IMR-90 (cell line): ENCODE results near the gene RBMS2. TPM values are rescaled to one million over a fixed set of nuclear protein-coding genes. Genes with fewer than 3 reads are reported as not detected.

ENCODE experiments used
- BHLHE40 ChIP-seq: fragments of 150-350 bp; IDR thresholded peaks from 2 replicates; pipeline ENCODE4 v1.6.1; 2016; ENCODE audit warnings: mild to moderate bottlenecking, low read depth, low read length
- FOS ChIP-seq: fragments of 150-350 bp; IDR thresholded peaks from 2 replicates; pipeline ENCODE4 v1.6.1; 2016; ENCODE audit warnings: low read depth, low read length
- MXI1 ChIP-seq: IDR thresholded peaks from 2 replicates; pipeline ENCODE4 v1.6.1; 2012; ENCODE audit warnings: low read depth, mild to moderate bottlenecking, low read length, moderate library complexity, borderline replicate concordance
- polyA plus RNA-seq, 3 experiments: library from polyadenylated mRNA; depleted of rRNA; stranded (reverse); fragments of >200 nt; gene quantifications; 2 replicates each; pipeline ENCODE4 v1.2.3, GENCODE V29; 2012; ENCODE audit warnings: low replicate concordance in 1 of 3
- total RNA-seq: library from RNA; depleted of rRNA; stranded (reverse); fragments of >200 nt; gene quantifications from 2 replicates; pipeline ENCODE4 v1.2.3, GENCODE V29; 2012

RBMS2 gene
- total and polyA plus RNA-seq, 2 of the 4 experiments (the other 2 are of a cell fraction) = 38.0 to 43.6 TPM

DNA sequence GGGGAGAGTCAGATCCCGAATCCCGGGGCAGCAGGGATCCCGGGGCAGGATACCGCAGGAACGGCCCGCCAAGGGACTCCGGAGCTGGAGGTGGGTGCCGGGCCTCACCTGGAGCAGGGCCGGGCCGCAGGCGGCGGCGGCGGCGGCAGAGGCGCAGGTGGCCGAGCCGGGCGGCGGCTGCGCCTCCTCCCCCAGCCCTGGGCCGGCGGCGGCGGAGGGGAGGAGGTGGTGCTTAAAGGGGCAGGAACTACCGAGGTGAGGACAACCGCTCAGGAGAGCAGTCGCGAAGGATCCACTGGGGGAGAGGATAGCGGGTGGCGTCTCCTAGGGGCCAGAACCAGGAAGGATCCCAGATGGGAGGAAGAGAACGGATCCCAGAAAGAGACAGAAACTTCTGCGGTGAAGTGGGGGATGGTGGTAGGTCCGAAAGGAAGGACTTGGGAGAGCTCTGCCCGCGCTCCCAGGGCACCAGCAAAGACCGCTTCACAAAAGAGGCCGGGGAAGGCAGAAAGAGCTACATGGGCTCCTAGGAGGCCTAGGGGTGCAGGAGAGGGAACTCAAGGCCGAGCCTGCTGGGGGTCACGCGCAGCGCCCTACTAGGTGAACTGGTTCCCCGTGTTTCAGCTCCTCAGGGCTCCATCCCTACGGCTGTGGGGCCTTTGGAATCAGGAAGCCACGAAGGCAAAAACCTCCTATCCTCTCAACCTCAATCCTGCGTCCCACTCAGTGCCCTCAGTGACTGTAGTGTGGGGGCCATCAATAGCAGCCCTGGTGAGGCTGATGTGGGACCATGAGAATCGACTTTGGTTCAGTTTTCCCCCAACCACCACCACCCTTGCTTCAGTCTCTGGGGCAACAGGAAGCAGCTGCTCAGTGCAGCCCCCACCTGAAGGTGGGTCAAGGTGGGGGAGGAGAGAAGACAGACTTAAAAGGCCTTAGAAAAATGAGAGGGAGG lies 113.5 kb downstream of the RBMS2 start (continued):
- no peak; the same call in 1 of the 2 replicates for TF ChIP-seq MXI1
- TF ChIP-seq BHLHE40 = no peak
- TF ChIP-seq FOS = no peak
